H1 (cell line): Measurements from ENCODE around the gene PRRX2. TPM values are rescaled to one million over a fixed set of nuclear protein-coding genes. Genes with fewer than 3 reads are reported as not detected.

Experiments used
- CTCF ChIA-PET: fragments of 300-600 bp; sonication (Branson Sonifier 250); formaldehyde crosslinking; loops from one replicate; lab custom pipeline; 2021; ENCODE audit not compliant: partially characterized antibody; lab: Charles Lee
- POLR2A ChIA-PET: fragments of 300-600 bp; sonication (Branson Sonifier 250); formaldehyde crosslinking; loops from one replicate; lab custom pipeline; 2021; ENCODE audit warnings: inconsistent platforms; ENCODE audit not compliant: partially characterized antibody; lab: Charles Lee
- DNase-seq, 2 experiments: peaks; one replicate each; pipeline versions ENCODE4 v3.0.0 to v3.0.0-alpha.2; 2010 to 2022; ENCODE audit warnings: low spot score in 2 of 2, low read depth in 1 of 2, mixed read lengths in 1 of 2
- FAIRE-seq: peaks from 2 replicates; lab custom pipeline; 2011; peaks lifted over from hg19 to GRCh38; lab: Jason Lieb, UNC
- H2AFZ ChIP-seq: 2 replicates; pipeline ENCODE4 v1.8.1; 2012; ENCODE audit warnings: low read length, inconsistent platforms
- H2AK5ac ChIP-seq: 2 replicates; pipeline ENCODE4 v1.6.1; 2013; ENCODE audit warnings: low read depth, low read length
- H2BK120ac ChIP-seq: replicated peaks from 2 replicates; pipeline ENCODE3; 2013; ENCODE audit warnings: low read depth, low read length, inconsistent platforms
- H2BK12ac ChIP-seq: 2 replicates; pipeline ENCODE4 v1.6.1; 2013; ENCODE audit warnings: low read depth, low read length
- H2BK15ac ChIP-seq: 2 replicates; pipeline ENCODE4 v1.6.1; 2013; ENCODE audit warnings: low read length
- H2BK20ac ChIP-seq: 2 replicates; pipeline ENCODE4 v1.6.1; 2013; ENCODE audit warnings: low read length
- H2BK5ac ChIP-seq: 2 replicates; pipeline ENCODE4 v1.6.1; 2013; ENCODE audit warnings: low read depth, low read length
- H3K14ac ChIP-seq: 2 replicates; pipeline ENCODE4 v1.6.1; 2013; ENCODE audit warnings: inconsistent platforms; ENCODE audit not compliant: insufficient read length
- H3K18ac ChIP-seq: 2 replicates; pipeline ENCODE4 v1.6.1; 2013; ENCODE audit warnings: low read length; ENCODE audit errors: extremely low read depth
- H3K23ac ChIP-seq: 2 replicates; pipeline ENCODE4 v1.6.1; 2013; ENCODE audit warnings: inconsistent platforms; ENCODE audit not compliant: insufficient read length
- H3K23me2 ChIP-seq: 2 replicates; pipeline ENCODE4 v1.6.1; 2013; ENCODE audit warnings: low read depth, low read length
- H3K27ac ChIP-seq: 2 replicates; pipeline ENCODE4 v1.6.1; 2011; ENCODE audit warnings: low read depth, low read length, inconsistent platforms
- H3K27me3 ChIP-seq, 4 experiments: replicated peaks in 1 of 4; 1 replicate in 1 of 4; 2 replicates in 3 of 4; pipeline versions ENCODE4 v1.6.1 to v1.8.1; 2011 to 2013; ENCODE audit warnings: low read length in 3 of 4, mild to moderate bottlenecking in 3 of 4, inconsistent platforms in 2 of 4, mixed read lengths in 2 of 4, moderate library complexity in 1 of 4; ENCODE audit not compliant: control insufficient read depth in 3 of 4, insufficient read depth in 3 of 4; ENCODE audit errors: extremely low read depth in 1 of 4
- H3K36me3 ChIP-seq, 4 experiments: 2 replicates each; pipeline versions ENCODE4 v1.6.1 to v1.8.1; 2011 to 2013; ENCODE audit warnings: mild to moderate bottlenecking in 4 of 4, low read length in 3 of 4, moderate library complexity in 2 of 4, control low read depth in 1 of 4, inconsistent platforms in 1 of 4; ENCODE audit not compliant: insufficient read depth in 4 of 4, control insufficient read depth in 2 of 4
- H3K4ac ChIP-seq: replicated peaks from 2 replicates; pipeline ENCODE3; 2013; ENCODE audit warnings: low read length, low read depth, mixed read lengths, inconsistent platforms; ENCODE audit not compliant: insufficient read length
- H3K4me1 ChIP-seq, 4 experiments: replicated peaks in 1 of 4; 1 replicate in 1 of 4; 2 replicates in 3 of 4; pipeline versions ENCODE4 v1.6.1 to v1.8.1; 2011 to 2013; ENCODE audit warnings: low read length in 3 of 4, inconsistent platforms in 2 of 4, mixed read lengths in 1 of 4; ENCODE audit not compliant: insufficient read depth in 4 of 4, control insufficient read depth in 3 of 4
- H3K4me2 ChIP-seq, 2 experiments: 2 replicates each; pipeline versions ENCODE4 v1.6.1 to v1.8.1; 2011 to 2013; ENCODE audit warnings: low read depth in 2 of 2, low read length in 2 of 2, control low read depth in 1 of 2, inconsistent platforms in 1 of 2, mild to moderate bottlenecking in 1 of 2; ENCODE audit not compliant: insufficient read depth in 1 of 2
- H3K4me3 ChIP-seq, 4 experiments: fragments of 200-600, 300-600 bp in 1 of 4; sonication (generic), shearing (Covaris generic), sonication (Bioruptor Twin) in 1 of 4; 2 replicates each; pipeline versions ENCODE4 v1.5.1 to v1.8.1; 2011 to 2016; ENCODE audit warnings: low read length in 4 of 4, low read depth in 3 of 4, control low read depth in 2 of 4, inconsistent platforms in 2 of 4, mild to moderate bottlenecking in 2 of 4, mixed read lengths in 1 of 4, moderate library complexity in 1 of 4; ENCODE audit not compliant: insufficient read depth in 2 of 4; ENCODE audit errors: extremely low read depth in 1 of 4
- H3K56ac ChIP-seq: replicated peaks from 2 replicates; pipeline ENCODE3; 2013; ENCODE audit warnings: low read depth, mild to moderate bottlenecking, mixed read lengths, low read length, inconsistent platforms; ENCODE audit not compliant: insufficient read length
- H3K79me1 ChIP-seq: 2 replicates; pipeline ENCODE4 v1.6.1; 2013; ENCODE audit warnings: low read depth, low read length, control low read depth
- H3K79me2 ChIP-seq, 2 experiments: 2 replicates each; pipeline versions ENCODE4 v1.6.1 to v1.8.1; 2012 to 2013; ENCODE audit warnings: low read length in 2 of 2, mild to moderate bottlenecking in 2 of 2, inconsistent platforms in 1 of 2; ENCODE audit not compliant: insufficient read depth in 2 of 2, control insufficient read depth in 1 of 2
- H3K9ac ChIP-seq, 4 experiments: replicated peaks in 1 of 4; 1 replicate in 1 of 4; 2 replicates in 3 of 4; pipeline versions ENCODE4 v1.6.1 to v1.8.1; 2011 to 2013; ENCODE audit warnings: low read depth in 3 of 4, low read length in 3 of 4, control low read depth in 2 of 4, mild to moderate bottlenecking in 2 of 4, moderate library complexity in 2 of 4, inconsistent platforms in 1 of 4; ENCODE audit errors: extremely low read depth in 1 of 4
- H3K9me3 ChIP-seq, 2 experiments: 2 replicates each; pipeline versions ENCODE4 v1.6.1 to v1.8.1; 2012 to 2013; ENCODE audit warnings: mild to moderate bottlenecking in 2 of 2, moderate library complexity in 2 of 2, control low read depth in 1 of 2, inconsistent platforms in 1 of 2, low read depth in 1 of 2, low read length in 1 of 2, mixed read lengths in 1 of 2; ENCODE audit not compliant: insufficient read depth in 2 of 2
- H4K20me1 ChIP-seq, 2 experiments: replicated peaks in 1 of 2; 2 replicates each; pipeline versions ENCODE3 to v1.8.1; 2011 to 2013; ENCODE audit warnings: inconsistent platforms in 2 of 2, low read length in 2 of 2, mild to moderate bottlenecking in 1 of 2; ENCODE audit not compliant: insufficient read depth in 2 of 2, control insufficient read depth in 1 of 2
- H4K5ac ChIP-seq: 2 replicates; pipeline ENCODE4 v1.6.1; 2013; ENCODE audit warnings: low read length, low read depth, mixed read lengths, inconsistent platforms; ENCODE audit not compliant: insufficient read length
- H4K8ac ChIP-seq: 2 replicates; pipeline ENCODE4 v1.8.0; 2013; ENCODE audit warnings: mild to moderate bottlenecking, moderate library complexity, low read length, inconsistent platforms; ENCODE audit not compliant: insufficient read depth; ENCODE audit errors: extremely low read depth
- H4K91ac ChIP-seq: replicated peaks from 2 replicates; pipeline ENCODE3; 2013; ENCODE audit warnings: low read length, mixed read lengths, inconsistent platforms; ENCODE audit not compliant: insufficient read length
- CTBP2 ChIP-seq: IDR thresholded peaks from 2 replicates; pipeline ENCODE4 v1.7.0; 2011; ENCODE audit warnings: borderline replicate concordance, mild to moderate bottlenecking, moderate library complexity, mixed read lengths, low read length; ENCODE audit not compliant: insufficient read depth, insufficient read length
- JUND ChIP-seq: IDR thresholded peaks from 2 replicates; pipeline ENCODE4 v1.6.1; 2011; ENCODE audit warnings: mild to moderate bottlenecking, improper control_type of control experiment, low read length
- WGBS, 2 experiments: shearing (Covaris generic) in 1 of 2; methylation state at CpG; one replicate each; pipeline versions ENCODE4 v1.1.6 to v1.1.7; 2013 to 2015; ENCODE audit warnings: low lambda C conversion rate in 2 of 2, mixed read lengths in 2 of 2, inconsistent platforms in 1 of 2, low coverage in 1 of 2, missing lambda C conversion rate in 1 of 2; ENCODE audit not compliant: insufficient replicate concordance in 2 of 2, insufficient coverage in 1 of 2, insufficient read length in 1 of 2; ENCODE audit errors: extremely low coverage in 1 of 2, missing lambda C conversion rate in 1 of 2; 5-methylcytosine and 5-hydroxymethylcytosine counted together
- polyA plus RNA-seq, 7 experiments: library from polyadenylated mRNA; depleted of rRNA in 3 of 7; stranded (reverse) in 5 of 7; unstranded in 2 of 7; fragments of >200 nt in 5 of 7; fragments of 200-250 nt in 2 of 7; gene quantifications; 1 replicate in 5 of 7; 2 replicates in 1 of 7; 4 replicates in 1 of 7; pipeline versions ENCODE4 v1.2.1 to v1.2.3, GENCODE V29; 2011 to 2013; ENCODE audit warnings: missing spikeins in 2 of 7, mixed read lengths in 2 of 7
- total RNA-seq: library from RNA; stranded (reverse); fragmentation: NEBNext Ultra II Directional; extraction: Animal tissue kit (Norgen Biotek cat#: 25700); gene quantifications from 2 replicates; pipeline ENCODE4 v1.2.1, GENCODE V29; 2021

Gene PRRX2
- total and polyA plus RNA-seq, 2 of the 8 experiments (the other 6 are each of a cell fraction or from before 2014, with no cell fraction given) = 5.8 to 9.2 TPM

GRCh38 chr9:129646252-129646651 is 19.2 kb upstream of the PRRX2 start:
- H3K27me3 ChIP-seq = no peaks in the 10 kb centered on the region
- H3K4ac ChIP-seq = no peak overlapping the region
- no peak overlapping the region for H3K23ac ChIP-seq
- FAIRE-seq = no peak
- TF ChIP-seq JUND (no peak), CTBP2 (no peak)
- no peak overlapping the region for H2BK120ac ChIP-seq
- H3K23me2 ChIP-seq = peaks cover 11% of the 10 kb centered on the region; the same call in 1 of the 2 replicates
- H3K4me3 ChIP-seq = no peak overlapping the region
- H2AFZ ChIP-seq = no peak overlapping the region
- H3K4me2 ChIP-seq = no peak overlapping the region
- H2BK5ac ChIP-seq = no peak overlapping the region
- DNase-seq = no peak
- no peak overlapping the region for H3K9ac ChIP-seq
- WGBS, 2 experiments = 90% methylated on average over 12 of the region's 12 CpGs; no CpG with 5 or more reads in 1 of the 2 experiments
- no peak overlapping the region for H2AK5ac ChIP-seq
- H4K91ac ChIP-seq = no peak overlapping the region
- no peak overlapping the region for H3K56ac ChIP-seq
- H3K79me2 ChIP-seq = peaks cover 0 to 5% of the 10 kb centered on the region in 2 experiments; a peak in 1 of 4 replicates
- peaks cover 1 to 8% of the 10 kb centered on the region in 2 experiments for H4K20me1 ChIP-seq
- H4K8ac ChIP-seq = no peak overlapping the region
- no peaks in the 10 kb centered on the region for H3K36me3 ChIP-seq
- H2BK12ac ChIP-seq = no peak overlapping the region
- peaks cover 0 to 1% (median under 1%) of the 10 kb centered on the region in 4 experiments; a peak in 4 of 7 replicates for H3K4me1 ChIP-seq
- H2BK15ac ChIP-seq = no peak overlapping the region
- H3K79me1 ChIP-seq = no peaks in the 10 kb centered on the region; the same call in 1 of the 2 replicates
- no peak overlapping the region for H4K5ac ChIP-seq
- no peak overlapping the region for H2BK20ac ChIP-seq
- ChIA-PET POLR2A (interaction anchor here (1.0 kb wide), 2 partner anchors 9 to 81 kb away, joined by 3 read pairs; no protein-coding TSS in a partner anchor), CTCF (interaction anchor here (0.6 to 2.3 kb wide), 6 partner anchors 9 to 135 kb away, joined by 3 to 9 read pairs (median 3); no protein-coding TSS in a partner anchor)
- no peak overlapping the region for H3K18ac ChIP-seq
- no peak overlapping the region for H3K14ac ChIP-seq
- H3K9me3 ChIP-seq = no peaks in the 10 kb centered on the region
- H3K27ac ChIP-seq = no peak overlapping the region
